ENCODE results near the gene SSTR3.
"Not testable (repeated sequence)": the region's sequence is repeated elsewhere in the genome, so short reads cannot be mapped to it uniquely, and the experiment has no call there.

SSTR3 gene

GRCh38 chr22:37212174-37212906 lies at the start of gene SSTR3:
Gene SSTR3 (minus strand): TSS chr22:37212477. CDS start chr22:37207803, 4,674 bp downstream.
- Mint-ChIP-seq H3K27ac (peak within 1 kb of the TSS; percentile 41), H3K27me3 (no peaks in the 10 kb centered on the region), H3K4me3 (no peak within 1 kb of the TSS), H3K36me3 (no peaks in the 10 kb centered on the region), H3K9me3 (no peaks in the 10 kb centered on the region), H3K4me1 (peaks cover 27% of the 10 kb centered on the region)
- no peak for ATAC-seq

DNA sequence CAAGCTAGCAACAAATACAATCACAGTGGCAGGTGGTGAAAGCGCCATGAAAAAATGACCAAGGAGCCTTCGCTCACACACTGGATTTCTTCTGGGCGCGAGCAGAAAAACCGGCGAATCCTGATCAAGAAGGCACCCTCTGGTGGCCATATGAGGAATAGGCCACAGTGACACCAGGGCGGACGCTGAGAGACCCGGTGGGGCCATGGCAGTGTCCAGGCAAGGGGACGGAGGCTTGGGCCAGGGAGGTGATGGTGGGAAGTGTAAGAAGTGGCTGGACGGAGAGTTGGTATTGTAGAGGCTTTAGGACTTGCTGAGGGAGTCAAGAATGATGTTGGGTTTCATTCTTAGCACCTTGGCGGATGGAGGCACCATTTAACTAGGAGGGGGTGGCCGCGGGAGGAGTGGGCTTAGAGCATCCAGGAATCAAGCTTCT lies 48.6 kb upstream of the SSTR3 start:
- Mint-ChIP-seq H3K4me1 (peaks cover 34% of the 10 kb centered on the region), H3K27ac (peak overlapping the region; percentile 27)

GRCh38 chr22:37260155-37260795 lies 48.0 kb upstream of the SSTR3 start:
- Mint-ChIP-seq H3K27ac (peak overlapping the region; percentile 66), H3K9me3 (peaks cover 4% of the 10 kb centered on the region), H3K4me1 (peaks cover 40% of the 10 kb centered on the region), H3K36me3 (no peaks in the 10 kb centered on the region), H3K27me3 (no peaks in the 10 kb centered on the region), H3K4me3 (no peak overlapping the region)
- no peak for ATAC-seq

More for the DNA sequence above, 48.6 kb upstream of the SSTR3 start:
- peak; percentile 72 for ATAC-seq
- no peaks in the 10 kb centered on the region for H3K27me3 Mint-ChIP-seq
- peaks cover 4% of the 10 kb centered on the region for H3K9me3 Mint-ChIP-seq
- H3K4me3 Mint-ChIP-seq, result no peak overlapping the region
- H3K36me3 Mint-ChIP-seq, result no peaks in the 10 kb centered on the region

- peak overlapping the region; percentile 46 for H3K4me3 Mint-ChIP-seq
- no peaks in the 10 kb centered on the region for H3K36me3 Mint-ChIP-seq
- peak overlapping the region; percentile 66 for H3K27ac Mint-ChIP-seq
- H3K27me3 Mint-ChIP-seq, result no peaks in the 10 kb centered on the region
- H3K9me3 Mint-ChIP-seq, result peaks cover 2% of the 10 kb centered on the region
- no peak for ATAC-seq
- H3K4me1 Mint-ChIP-seq, result peaks cover 45% of the 10 kb centered on the region
Observed at GRCh38 chr22:37259540-37260029, 47.3 kb upstream of the SSTR3 start.

DNA sequence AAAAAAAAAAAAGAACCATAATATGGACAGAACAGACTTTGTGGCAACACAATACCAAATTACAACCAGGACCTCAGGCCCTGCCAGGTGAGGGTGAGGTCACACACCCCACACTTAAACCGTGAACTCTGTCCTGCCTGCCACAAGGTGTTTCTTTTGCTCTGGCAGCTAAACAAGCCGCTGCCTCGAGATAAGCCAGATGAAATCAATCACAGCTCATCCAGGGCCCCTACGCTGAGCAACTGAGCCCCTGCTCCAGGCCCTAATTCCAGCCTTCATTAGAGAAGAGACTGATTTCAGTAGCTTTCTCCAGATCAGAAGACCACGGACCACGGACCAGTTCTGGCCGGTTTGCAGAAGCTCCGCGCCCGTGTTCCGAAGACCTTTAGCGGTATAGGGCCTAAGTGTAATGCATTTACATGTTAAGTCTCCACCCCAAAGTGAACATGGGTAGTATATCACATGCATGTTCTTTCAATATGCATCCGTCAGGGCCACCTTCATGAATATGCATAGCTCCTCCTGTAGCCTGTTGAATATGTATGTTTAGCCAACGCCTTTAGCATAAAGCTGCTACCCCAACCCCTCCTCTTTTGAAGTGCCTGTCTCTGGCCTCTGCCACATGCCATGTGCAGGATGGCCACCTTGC lies 46.6 kb upstream of the SSTR3 start:
- H3K36me3 Mint-ChIP-seq, result no peaks in the 10 kb centered on the region
- H3K4me1 Mint-ChIP-seq, result peaks cover 45% of the 10 kb centered on the region
- H3K9me3 Mint-ChIP-seq, result no peaks in the 10 kb centered on the region
- H3K27me3 Mint-ChIP-seq, result no peaks in the 10 kb centered on the region
- H3K4me3 Mint-ChIP-seq, result no peak overlapping the region
- H3K27ac Mint-ChIP-seq, result no peak overlapping the region
- ATAC-seq, result no peak

DNA sequence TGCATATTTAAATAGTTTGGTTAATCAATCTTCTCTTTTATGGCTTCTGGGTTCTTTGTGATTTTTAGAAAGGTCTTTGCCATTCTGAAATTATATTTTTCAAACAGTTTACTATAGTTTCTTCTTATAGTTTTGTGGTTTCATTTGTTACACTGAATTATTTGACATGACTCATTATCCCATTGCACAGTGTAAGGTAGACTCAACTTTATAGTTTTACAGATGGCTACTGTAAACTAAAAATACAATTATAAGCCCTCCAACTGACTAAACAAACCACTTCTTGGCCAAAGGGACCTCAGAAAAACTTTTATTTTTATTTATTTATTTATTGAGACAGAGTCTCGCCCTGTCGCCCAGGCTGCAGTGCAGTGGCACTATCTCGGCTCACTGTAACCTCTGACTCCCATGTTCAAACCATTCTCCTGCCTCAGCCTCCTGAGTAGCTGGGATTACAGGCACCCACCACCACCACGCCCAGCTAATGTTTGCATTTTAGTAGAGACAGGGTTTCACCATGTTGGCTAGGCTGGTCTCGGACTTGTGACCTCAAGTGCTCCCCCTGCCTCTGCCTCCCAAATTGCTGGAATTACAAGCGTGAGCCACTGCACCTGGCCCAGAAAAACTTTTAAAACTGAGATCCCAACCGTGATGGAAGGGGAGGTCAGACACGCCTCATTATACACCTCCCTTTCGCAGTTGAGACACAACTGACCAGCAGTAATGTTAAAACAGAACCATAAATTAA lies 45.9 kb upstream of the SSTR3 start:
- ATAC-seq, result no peak
- no peaks in the 10 kb centered on the region for H3K9me3 Mint-ChIP-seq
- no peaks in the 10 kb centered on the region for H3K27me3 Mint-ChIP-seq
- no peaks in the 10 kb centered on the region for H3K36me3 Mint-ChIP-seq
- no peak overlapping the region for H3K27ac Mint-ChIP-seq
- H3K4me3 Mint-ChIP-seq, result no peak overlapping the region
- peaks cover 45% of the 10 kb centered on the region for H3K4me1 Mint-ChIP-seq

DNA sequence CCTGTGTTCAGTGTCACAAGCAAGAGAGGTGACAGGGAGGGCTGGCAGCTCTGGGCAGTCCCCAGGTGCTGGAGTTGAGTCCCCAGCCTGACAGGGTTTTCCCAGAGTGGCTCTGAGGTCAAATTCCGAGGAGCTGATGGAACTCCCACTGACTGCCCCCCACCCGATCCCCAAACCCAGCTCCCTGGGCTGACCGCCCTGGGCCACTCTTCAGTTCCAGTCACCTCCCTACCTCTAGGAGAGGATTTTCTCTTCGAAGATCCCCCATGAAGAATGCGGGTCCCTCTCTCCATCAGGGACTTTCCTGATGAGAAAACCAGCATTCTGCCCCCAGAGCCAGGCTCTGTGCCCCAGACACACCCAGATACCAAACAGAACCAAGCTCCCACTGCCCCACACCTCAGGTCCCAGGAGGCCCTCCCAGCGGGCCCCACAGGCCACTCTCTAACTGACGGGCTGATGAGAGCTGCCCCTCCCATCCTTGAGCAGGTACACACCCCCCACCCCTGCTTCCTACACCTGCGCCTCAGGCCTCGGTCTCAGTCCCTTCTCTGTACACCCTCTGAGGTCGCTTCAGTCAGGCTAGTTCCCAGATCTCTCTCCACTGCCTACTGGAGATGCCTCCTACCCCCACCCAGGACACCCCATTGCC lies 43.9 kb upstream of the SSTR3 start:
- peaks cover 45% of the 10 kb centered on the region for H3K4me1 Mint-ChIP-seq
- ATAC-seq, result peak; percentile 75
- H3K9me3 Mint-ChIP-seq, result no peaks in the 10 kb centered on the region
- peak overlapping the region; percentile 91 for H3K27ac Mint-ChIP-seq
- peak overlapping the region; percentile 62 for H3K4me3 Mint-ChIP-seq
- H3K36me3 Mint-ChIP-seq, result no peaks in the 10 kb centered on the region
- H3K27me3 Mint-ChIP-seq, result no peaks in the 10 kb centered on the region

GRCh38 chr22:37255558-37256006 lies 43.3 kb upstream of the SSTR3 start:
- peak overlapping the region; percentile 62 for H3K4me3 Mint-ChIP-seq
- peaks cover 38% of the 10 kb centered on the region for H3K4me1 Mint-ChIP-seq
- H3K27ac Mint-ChIP-seq, result peak overlapping the region; percentile 91
- H3K9me3 Mint-ChIP-seq, result no peaks in the 10 kb centered on the region
- H3K27me3 Mint-ChIP-seq, result no peaks in the 10 kb centered on the region
- no peaks in the 10 kb centered on the region for H3K36me3 Mint-ChIP-seq
- ATAC-seq, result no peak

DNA sequence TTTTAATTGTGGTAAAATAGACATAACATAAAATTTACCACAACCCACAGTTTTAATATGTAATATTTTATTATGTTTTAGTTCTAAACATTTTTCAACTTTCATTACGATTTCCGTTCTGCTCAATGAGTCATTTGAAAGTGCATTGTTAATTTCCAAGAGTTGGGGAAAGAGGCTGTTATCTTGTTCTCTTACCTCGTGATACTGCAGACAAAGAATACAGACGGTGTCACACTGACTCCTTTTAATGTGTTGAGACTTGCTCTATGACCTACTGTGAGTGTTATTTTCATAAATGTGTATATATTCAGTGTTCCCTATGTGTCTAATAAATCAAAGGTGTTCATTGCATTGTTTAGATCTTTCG lies 42.6 kb upstream of the SSTR3 start:
- Mint-ChIP-seq H3K9me3 (no peaks in the 10 kb centered on the region), H3K4me3 (no peak overlapping the region), H3K36me3 (no peaks in the 10 kb centered on the region), H3K27me3 (no peaks in the 10 kb centered on the region), H3K27ac (peak overlapping the region; percentile 91), H3K4me1 (peaks cover 39% of the 10 kb centered on the region)
- no peak for ATAC-seq

GRCh38 chr22:37254209-37254866 lies 42.1 kb upstream of the SSTR3 start:
- H3K4me1 Mint-ChIP-seq, result peaks cover 36% of the 10 kb centered on the region
- no peaks in the 10 kb centered on the region for H3K36me3 Mint-ChIP-seq
- H3K4me3 Mint-ChIP-seq, result no peak overlapping the region
- no peaks in the 10 kb centered on the region for H3K27me3 Mint-ChIP-seq
- no peak for ATAC-seq
- no peak overlapping the region for H3K27ac Mint-ChIP-seq
- no peaks in the 10 kb centered on the region for H3K9me3 Mint-ChIP-seq

DNA sequence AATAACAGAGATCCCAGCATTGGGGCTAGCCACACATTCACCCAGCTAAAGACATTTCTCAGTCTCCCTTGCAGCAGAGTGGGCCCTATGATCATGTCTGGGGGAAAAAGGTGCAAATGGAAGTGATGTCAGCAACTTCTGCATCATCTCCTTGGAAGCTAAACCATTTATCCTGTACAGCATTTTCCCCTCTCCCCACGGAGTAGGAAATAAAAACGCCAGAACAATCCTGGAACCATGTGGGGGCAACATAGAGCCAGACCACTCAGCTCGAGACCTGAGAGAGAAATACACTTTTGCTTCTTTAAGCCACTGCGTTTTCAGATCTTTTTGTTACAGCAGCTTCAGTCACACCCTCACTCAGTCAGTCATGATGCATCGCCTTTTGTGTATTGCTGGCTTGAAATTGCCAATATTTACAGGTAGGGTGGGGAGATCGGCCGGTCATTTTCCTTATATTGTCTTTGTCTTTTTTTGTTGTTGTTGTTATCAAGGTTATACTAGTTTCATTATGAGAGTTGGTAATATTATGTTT lies 40.9 kb upstream of the SSTR3 start:
- H3K9me3 Mint-ChIP-seq, result no peaks in the 10 kb centered on the region

GRCh38 chr22:37251836-37252235 lies 39.6 kb upstream of the SSTR3 start:
- peaks cover 51% of the 10 kb centered on the region for H3K4me1 Mint-ChIP-seq
- not testable (repeated sequence) for H3K9me3 Mint-ChIP-seq, ATAC-seq, H3K27ac Mint-ChIP-seq, H3K27me3 Mint-ChIP-seq, H3K36me3 Mint-ChIP-seq, H3K4me3 Mint-ChIP-seq

More for the DNA sequence above, 40.9 kb upstream of the SSTR3 start:
- peaks cover 43% of the 10 kb centered on the region for H3K4me1 Mint-ChIP-seq
- H3K27me3 Mint-ChIP-seq, result no peaks in the 10 kb centered on the region
- H3K36me3 Mint-ChIP-seq, result no peaks in the 10 kb centered on the region
- ATAC-seq, result no peak
- no peak overlapping the region for H3K27ac Mint-ChIP-seq
- H3K4me3 Mint-ChIP-seq, result no peak overlapping the region

DNA sequence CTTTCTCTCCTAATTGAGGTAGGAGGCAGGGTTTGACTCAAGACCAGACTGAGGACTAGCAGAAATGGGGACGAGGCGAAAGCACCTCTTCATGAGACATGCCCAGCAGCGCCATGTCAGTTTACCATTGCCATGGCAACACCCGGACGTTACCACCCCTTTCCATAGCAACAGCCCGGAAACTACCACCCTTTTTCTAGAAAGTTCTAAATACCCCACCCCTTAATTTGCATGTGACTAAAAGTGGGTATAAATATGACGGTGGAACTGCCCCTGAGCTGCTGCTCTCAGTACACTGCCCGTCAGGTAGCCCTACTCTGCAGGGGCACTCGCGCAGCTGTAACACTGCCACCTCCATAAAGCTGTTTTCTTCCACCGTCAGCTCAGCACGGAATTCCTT lies 37.7 kb upstream of the SSTR3 start:
- Mint-ChIP-seq H3K9me3 (no peaks in the 10 kb centered on the region), H3K27ac (peak overlapping the region; percentile 17), H3K27me3 (no peaks in the 10 kb centered on the region), H3K36me3 (no peaks in the 10 kb centered on the region), H3K4me3 (no peak overlapping the region), H3K4me1 (peaks cover 43% of the 10 kb centered on the region)
- ATAC-seq, result no peak

DNA sequence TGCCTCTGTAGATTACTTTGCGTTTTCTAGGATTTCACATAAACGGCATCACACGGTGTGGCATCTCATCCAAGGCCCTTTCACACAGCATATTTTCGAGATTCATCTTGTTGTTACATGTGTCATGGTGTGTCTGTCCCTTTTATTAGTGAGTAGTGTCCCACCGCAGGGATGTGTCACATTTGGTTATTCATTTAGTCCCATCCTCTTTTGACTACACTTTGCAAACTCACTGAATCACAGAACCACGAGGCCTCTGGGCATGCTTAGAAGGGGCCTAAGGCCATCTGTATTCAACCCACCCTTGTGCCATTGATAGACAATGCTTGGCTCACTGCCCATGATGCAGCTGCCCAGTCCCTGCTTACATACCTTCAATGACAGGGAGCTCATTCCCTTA lies 36.0 kb upstream of the SSTR3 start:
- Mint-ChIP-seq H3K27me3 (no peaks in the 10 kb centered on the region), H3K27ac (peak overlapping the region; percentile 73), H3K36me3 (peaks cover 4% of the 10 kb centered on the region), H3K4me3 (peak overlapping the region; percentile 18), H3K4me1 (peaks cover 58% of the 10 kb centered on the region), H3K9me3 (no peaks in the 10 kb centered on the region)
- no peak for ATAC-seq

All from stimulated activated memory B cell treated with anti-CD40 and anti-IgM and Interleukin-4, amounts not matched to agents 10 μg/mL and 1 μg/mL and 100 μg/mL, for 72 hours (primary cell).